Spleen (tissue), 11 donors: Measurements from ENCODE around the gene CYBA. TPM values are rescaled to one million over a fixed set of nuclear protein-coding genes. Genes with fewer than 3 reads are reported as not detected.

Experiments
- DNase-seq: peaks from one replicate; pipeline ENCODE4 v3.0.0-alpha.2; 2020
- H3K27ac ChIP-seq, 8 donors: fragments of 200-600 bp; sonication (generic) in 7 of 8; 1 replicate in 4 of 8; 2 replicates in 4 of 8; pipeline versions ENCODE4 v1.5.0 to v1.8.0; 2016 to 2021; ENCODE audit warnings: inconsistent platforms in 4 of 8, mild to moderate bottlenecking in 4 of 8, moderate library complexity in 1 of 8
- H3K27me3 ChIP-seq, 7 donors: fragments of 200-600 bp; sonication (generic) in 6 of 7; replicated peaks in 1 of 7; 1 replicate in 4 of 7; 2 replicates in 3 of 7; pipeline versions ENCODE4 v1.5.0 to v1.8.0; 2016 to 2021; ENCODE audit warnings: inconsistent platforms in 3 of 7, mild to moderate bottlenecking in 1 of 7
- H3K36me3 ChIP-seq, 6 donors: fragments of 200-600 bp; sonication (generic) in 5 of 6; 1 replicate in 4 of 6; 2 replicates in 2 of 6; pipeline versions ENCODE4 v1.5.0 to v1.8.0; 2016 to 2021; ENCODE audit warnings: inconsistent platforms in 2 of 6
- H3K4me1 ChIP-seq, 6 donors: fragments of 200-600 bp; sonication (generic) in 5 of 6; 1 replicate in 3 of 6; 2 replicates in 3 of 6; pipeline versions ENCODE4 v1.5.0 to v1.8.0; 2016 to 2021; ENCODE audit warnings: inconsistent platforms in 3 of 6
- H3K4me3 ChIP-seq, 8 donors: fragments of 200-600 bp; sonication (generic) in 7 of 8; 1 replicate in 4 of 8; 2 replicates in 4 of 8; pipeline versions ENCODE4 v1.5.0 to v1.8.0; 2016 to 2021; ENCODE audit warnings: inconsistent platforms in 4 of 8, mild to moderate bottlenecking in 4 of 8, moderate library complexity in 2 of 8
- H3K9me3 ChIP-seq, 8 donors: fragments of 200-600 bp; sonication (generic) in 7 of 8; 1 replicate in 4 of 8; 2 replicates in 4 of 8; pipeline versions ENCODE4 v1.5.0 to v1.8.0; 2016 to 2021; ENCODE audit warnings: inconsistent platforms in 4 of 8
- POLR2A ChIP-seq, 3 donors: fragments of 450-650 bp; IDR thresholded peaks; one replicate each; pipeline ENCODE4 v1.5.1; 2017; ENCODE audit warnings: antibody characterized with exemption in 3 of 3, mild to moderate bottlenecking in 1 of 3
- POLR2AphosphoS5 ChIP-seq, 3 donors: sonication (generic); formaldehyde crosslinking; IDR thresholded peaks; one replicate each; pipeline ENCODE4 v1.5.1; 2017; ENCODE audit warnings: antibody characterized with exemption in 3 of 3
- WGBS, 5 donors: extraction: QIAGEN DNeasy Blood & Tissue Kit in 3 of 5; methylation state at CpG; one replicate each; pipeline versions ENCODE4 v1.1.5 to v1.1.7; 2013 to 2018; 5-methylcytosine and 5-hydroxymethylcytosine counted together
- intact Hi-C: fragments of 100-400 bp; cut with DNase I; formaldehyde crosslinking; loops from one replicate; pipeline ENCODE4 v1.15.0; 2023; ENCODE audit warnings: low total_unique reads
- polyA plus RNA-seq, 3 donors: library from polyadenylated mRNA; stranded (reverse); fragments of 200-250 nt; gene quantifications; one replicate each; pipeline ENCODE4 v1.2.1, GENCODE V29; 2013
- total RNA-seq, 7 donors: library from RNA; depleted of rRNA in 3 of 7; stranded (reverse); fragments of >200 nt in 3 of 7; fragmentation: NEBNext Ultra II Directional in 4 of 7; extraction: Animal tissue kit (Norgen Biotek cat#: 25700) in 4 of 7; gene quantifications; one replicate each; pipeline versions ENCODE4 v1.1.0 to v1.2.1, GENCODE V29; 2016 to 2021
- TF ChIP-seq, protein P1 (sequence below), 11 experiments: fragments of 200-600 bp in 7 of 11; fragments of 450-650 bp in 4 of 11; sonication (generic) in 4 of 11; IDR thresholded peaks in 8 of 11; conservative IDR thresholded peaks in 3 of 11; 1 replicate in 7 of 11; 2 replicates in 4 of 11; pipeline versions ENCODE4 v1.4.0 to v1.8.0; 2016 to 2021; ENCODE audit warnings: antibody characterized with exemption in 11 of 11, inconsistent platforms in 4 of 11, mild to moderate bottlenecking in 1 of 11
- donor health status: healthy with polysubstance abuse.
- donor health status: DM: no; HTN: no; CAD: no; lungs with moderate emphysema.
- donor health status: DM: no; HTN: no; CAD: no.
- donor health status: Bipolar disorder and iron deficiency.
- donor health status: healthy.
- donor health status: DM: no; HTN: no; CAD: no.
- donor health status: DM: yes; HTN: yes; CAD: no.

CYBA gene
- total and polyA plus RNA-seq, 10 donors = 557 to 925 (median 644) TPM

GRCh38 chr16:88622125-88622524 is 28.7 kb downstream of the CYBA start:
- H3K36me3 ChIP-seq = peaks cover 2 to 97% (median 50%) of the 10 kb centered on the region in 6 donors
- peaks cover 0 to 43% (median 30%) of the 10 kb centered on the region in 6 donors for H3K4me1 ChIP-seq
- H3K4me3 ChIP-seq = no peak overlapping the region
- no peaks in the 10 kb centered on the region for H3K9me3 ChIP-seq
- intact Hi-C loops = no loop called here
- DNase-seq = no peak
- H3K27ac ChIP-seq = peak overlapping the region in 2 of 8 donors; percentile 73 to 87
- no peaks in the 10 kb centered on the region for H3K27me3 ChIP-seq
- 93 to 96% (median 95%) methylated on average over 18 to 19 of the region's 19 CpGs for WGBS, 5 donors
- TF ChIP-seq, protein P1, sequence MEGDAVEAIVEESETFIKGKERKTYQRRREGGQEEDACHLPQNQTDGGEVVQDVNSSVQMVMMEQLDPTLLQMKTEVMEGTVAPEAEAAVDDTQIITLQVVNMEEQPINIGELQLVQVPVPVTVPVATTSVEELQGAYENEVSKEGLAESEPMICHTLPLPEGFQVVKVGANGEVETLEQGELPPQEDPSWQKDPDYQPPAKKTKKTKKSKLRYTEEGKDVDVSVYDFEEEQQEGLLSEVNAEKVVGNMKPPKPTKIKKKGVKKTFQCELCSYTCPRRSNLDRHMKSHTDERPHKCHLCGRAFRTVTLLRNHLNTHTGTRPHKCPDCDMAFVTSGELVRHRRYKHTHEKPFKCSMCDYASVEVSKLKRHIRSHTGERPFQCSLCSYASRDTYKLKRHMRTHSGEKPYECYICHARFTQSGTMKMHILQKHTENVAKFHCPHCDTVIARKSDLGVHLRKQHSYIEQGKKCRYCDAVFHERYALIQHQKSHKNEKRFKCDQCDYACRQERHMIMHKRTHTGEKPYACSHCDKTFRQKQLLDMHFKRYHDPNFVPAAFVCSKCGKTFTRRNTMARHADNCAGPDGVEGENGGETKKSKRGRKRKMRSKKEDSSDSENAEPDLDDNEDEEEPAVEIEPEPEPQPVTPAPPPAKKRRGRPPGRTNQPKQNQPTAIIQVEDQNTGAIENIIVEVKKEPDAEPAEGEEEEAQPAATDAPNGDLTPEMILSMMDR (IDR thresholded peaks at IDR 0.05 in 8 of 11, conservative IDR thresholded peaks at IDR 0.05 in 3 of 11) = no peak
- TF ChIP-seq POLR2A (IDR thresholded peaks at IDR 0.05) = no peak
- TF ChIP-seq POLR2AphosphoS5 (IDR thresholded peaks at IDR 0.05) = no peak

GRCh38 chr16:88619859-88620815 is 30.7 kb downstream of the CYBA start:
- H3K36me3 ChIP-seq = peaks cover 2 to 97% (median 38%) of the 10 kb centered on the region in 6 donors
- H3K4me3 ChIP-seq = no peak overlapping the region
- intact Hi-C loops = no loop called here
- H3K27ac ChIP-seq = peak overlapping the region in 7 of 8 donors; percentile 21 to 87 (median 73)
- H3K4me1 ChIP-seq = peaks cover 0 to 59% (median 40%) of the 10 kb centered on the region in 6 donors
- no peak for DNase-seq
- WGBS, 5 donors = 78 to 84% (median 81%) methylated on average over 14 of the region's 14 CpGs
- H3K9me3 ChIP-seq = no peaks in the 10 kb centered on the region
- TF ChIP-seq POLR2A (IDR thresholded peaks at IDR 0.05) (no peak), POLR2AphosphoS5 (IDR thresholded peaks at IDR 0.05) (peak in 2 of 3 donors; percentile 39 to 85)
- H3K27me3 ChIP-seq = no peaks in the 10 kb centered on the region

- Histone ChIP-seq H3K4me1 (peaks cover 5 to 70% (median 45%) of the 10 kb centered on the region in 6 donors), H3K36me3 (peaks cover 2 to 97% (median 28%) of the 10 kb centered on the region in 6 donors), H3K9me3 (no peaks in the 10 kb centered on the region), H3K4me3 (no peak overlapping the region), H3K27me3 (no peaks in the 10 kb centered on the region), H3K27ac (peak overlapping the region in 7 of 8 donors; percentile 21 to 87 (median 70))
- no peak for DNase-seq
- intact Hi-C loops = no loop called here
- no peak for TF ChIP-seq POLR2AphosphoS5 (IDR thresholded peaks at IDR 0.05)
- TF ChIP-seq, protein P1 (IDR thresholded peaks at IDR 0.05 in 8 of 11, conservative IDR thresholded peaks at IDR 0.05 in 3 of 11) = no peak
- TF ChIP-seq POLR2A (IDR thresholded peaks at IDR 0.05) = no peak
- WGBS, 5 donors = 89 to 95% (median 94%) methylated on average over 19 of the region's 19 CpGs
Measured at GRCh38 chr16:88618956-88619667, 31.7 kb downstream of the CYBA start.

GRCh38 chr16:88618182-88618955 is 32.5 kb downstream of the CYBA start:
- H3K27ac ChIP-seq = peak overlapping the region in 6 of 8 donors; percentile 26 to 87 (median 72)
- H3K4me3 ChIP-seq = no peak overlapping the region
- H3K27me3 ChIP-seq = no peaks in the 10 kb centered on the region
- no peak for DNase-seq
- peaks cover 0 to 97% (median 21%) of the 10 kb centered on the region in 6 donors for H3K36me3 ChIP-seq
- H3K4me1 ChIP-seq = peaks cover 6 to 77% (median 48%) of the 10 kb centered on the region in 6 donors
- no peaks in the 10 kb centered on the region for H3K9me3 ChIP-seq
- intact Hi-C loops = no loop called here
- TF ChIP-seq POLR2A (IDR thresholded peaks at IDR 0.05) = no peak
- TF ChIP-seq POLR2AphosphoS5 (IDR thresholded peaks at IDR 0.05) = peak; percentile 43 to 57 (median 56)
- WGBS, 5 donors = 70 to 85% (median 78%) methylated on average over 18 to 20 of the region's 20 CpGs
